ENCODE results near the gene ZNF681.

DNA sequence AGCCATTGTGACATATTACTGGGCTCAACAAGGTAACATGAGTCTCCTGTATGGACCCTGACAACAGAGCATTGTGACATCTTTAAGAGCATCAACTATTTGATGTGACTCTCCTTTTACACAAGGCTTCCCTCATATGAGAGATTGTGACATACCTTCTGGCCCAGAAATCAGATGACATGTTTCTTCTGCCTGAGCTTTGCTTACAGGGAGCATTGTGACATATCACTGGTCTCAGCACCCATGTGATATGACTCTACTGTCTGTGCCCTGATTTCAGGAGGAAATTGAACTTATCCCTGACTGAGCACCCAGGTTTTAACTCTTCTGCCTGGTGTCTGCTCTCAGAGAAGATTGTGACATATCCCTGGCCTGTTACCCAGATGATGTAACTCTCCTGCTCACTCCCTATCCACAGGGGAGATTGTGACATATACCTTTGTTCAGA lies 15.9 kb upstream of the ZNF681 start:
- TF ChIP-seq, protein P1, sequence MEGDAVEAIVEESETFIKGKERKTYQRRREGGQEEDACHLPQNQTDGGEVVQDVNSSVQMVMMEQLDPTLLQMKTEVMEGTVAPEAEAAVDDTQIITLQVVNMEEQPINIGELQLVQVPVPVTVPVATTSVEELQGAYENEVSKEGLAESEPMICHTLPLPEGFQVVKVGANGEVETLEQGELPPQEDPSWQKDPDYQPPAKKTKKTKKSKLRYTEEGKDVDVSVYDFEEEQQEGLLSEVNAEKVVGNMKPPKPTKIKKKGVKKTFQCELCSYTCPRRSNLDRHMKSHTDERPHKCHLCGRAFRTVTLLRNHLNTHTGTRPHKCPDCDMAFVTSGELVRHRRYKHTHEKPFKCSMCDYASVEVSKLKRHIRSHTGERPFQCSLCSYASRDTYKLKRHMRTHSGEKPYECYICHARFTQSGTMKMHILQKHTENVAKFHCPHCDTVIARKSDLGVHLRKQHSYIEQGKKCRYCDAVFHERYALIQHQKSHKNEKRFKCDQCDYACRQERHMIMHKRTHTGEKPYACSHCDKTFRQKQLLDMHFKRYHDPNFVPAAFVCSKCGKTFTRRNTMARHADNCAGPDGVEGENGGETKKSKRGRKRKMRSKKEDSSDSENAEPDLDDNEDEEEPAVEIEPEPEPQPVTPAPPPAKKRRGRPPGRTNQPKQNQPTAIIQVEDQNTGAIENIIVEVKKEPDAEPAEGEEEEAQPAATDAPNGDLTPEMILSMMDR (conservative IDR thresholded peaks at IDR 0.05; ENCODE audit: low read depth, low read length): no peak
- TF ChIP-seq CEBPB (IDR thresholded peaks at IDR 0.05; ENCODE audit: low read depth, low read length): no peak
- no peak for TF ChIP-seq RAD21 (IDR thresholded peaks at IDR 0.05; ENCODE audit: low read length)
- no peak for TF ChIP-seq MXI1 (IDR thresholded peaks at IDR 0.05; ENCODE audit: borderline replicate concordance, low read depth, low read length)

All from IMR-90 (cell line).